Measurements from ENCODE around the gene ZNF385A.
A peak's percentile ranks its signal among the peaks of the same experiment; 100 is the strongest.

ZNF385A gene

DNA sequence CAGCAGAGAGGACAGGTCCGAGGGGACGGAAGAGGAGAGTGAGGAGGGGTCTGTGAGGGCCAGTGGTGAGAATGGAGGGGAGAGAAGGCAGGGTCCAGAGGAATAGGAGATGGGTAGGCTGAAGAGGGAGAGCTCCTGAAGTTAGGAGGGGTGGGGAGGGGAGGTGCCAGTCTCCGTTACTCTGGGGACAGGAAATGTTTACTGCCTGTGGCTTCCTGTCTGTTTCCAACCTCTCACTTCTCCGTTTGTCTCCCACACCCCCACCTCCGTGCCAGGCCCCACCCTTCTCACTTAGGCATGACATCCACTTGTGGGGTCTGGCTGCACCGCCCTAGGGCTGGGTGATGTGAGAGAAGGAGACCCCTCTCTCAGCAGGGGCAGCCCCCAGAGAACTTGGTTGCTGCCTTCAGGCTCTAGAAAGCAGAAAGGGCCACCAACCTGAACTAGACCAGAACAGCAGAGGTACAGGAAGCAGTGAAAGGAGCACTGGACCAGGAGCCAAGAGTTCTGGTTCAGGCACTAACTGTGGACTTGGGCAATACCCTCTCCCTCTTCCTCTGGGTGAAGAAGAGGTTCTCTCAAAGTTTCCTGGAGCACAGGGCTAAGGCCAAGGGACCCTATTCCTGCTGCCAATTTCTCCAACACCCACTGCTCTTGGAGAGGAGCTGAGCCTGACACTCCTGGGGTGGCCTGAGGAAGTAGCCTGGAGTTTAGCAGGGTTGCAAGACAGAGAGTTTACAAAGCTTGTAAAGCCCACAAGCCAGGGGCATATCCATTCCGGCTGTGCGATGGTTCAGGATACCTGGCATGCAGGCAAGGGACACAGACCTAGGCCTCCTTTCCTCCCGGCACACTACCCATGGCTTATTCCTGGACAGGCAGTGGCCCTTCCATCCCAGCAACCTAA lies 29.0 kb upstream of the ZNF385A start:
- DNase-seq (ENCODE audit: low read depth): peak; percentile 65
- no peak overlapping the region for H3K4me3 ChIP-seq (ENCODE audit: low read depth, low read length)
- TF ChIP-seq, protein P1, sequence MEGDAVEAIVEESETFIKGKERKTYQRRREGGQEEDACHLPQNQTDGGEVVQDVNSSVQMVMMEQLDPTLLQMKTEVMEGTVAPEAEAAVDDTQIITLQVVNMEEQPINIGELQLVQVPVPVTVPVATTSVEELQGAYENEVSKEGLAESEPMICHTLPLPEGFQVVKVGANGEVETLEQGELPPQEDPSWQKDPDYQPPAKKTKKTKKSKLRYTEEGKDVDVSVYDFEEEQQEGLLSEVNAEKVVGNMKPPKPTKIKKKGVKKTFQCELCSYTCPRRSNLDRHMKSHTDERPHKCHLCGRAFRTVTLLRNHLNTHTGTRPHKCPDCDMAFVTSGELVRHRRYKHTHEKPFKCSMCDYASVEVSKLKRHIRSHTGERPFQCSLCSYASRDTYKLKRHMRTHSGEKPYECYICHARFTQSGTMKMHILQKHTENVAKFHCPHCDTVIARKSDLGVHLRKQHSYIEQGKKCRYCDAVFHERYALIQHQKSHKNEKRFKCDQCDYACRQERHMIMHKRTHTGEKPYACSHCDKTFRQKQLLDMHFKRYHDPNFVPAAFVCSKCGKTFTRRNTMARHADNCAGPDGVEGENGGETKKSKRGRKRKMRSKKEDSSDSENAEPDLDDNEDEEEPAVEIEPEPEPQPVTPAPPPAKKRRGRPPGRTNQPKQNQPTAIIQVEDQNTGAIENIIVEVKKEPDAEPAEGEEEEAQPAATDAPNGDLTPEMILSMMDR (conservative IDR thresholded peaks at IDR 0.05; ENCODE audit: low read depth, low read length): no peak

DNA sequence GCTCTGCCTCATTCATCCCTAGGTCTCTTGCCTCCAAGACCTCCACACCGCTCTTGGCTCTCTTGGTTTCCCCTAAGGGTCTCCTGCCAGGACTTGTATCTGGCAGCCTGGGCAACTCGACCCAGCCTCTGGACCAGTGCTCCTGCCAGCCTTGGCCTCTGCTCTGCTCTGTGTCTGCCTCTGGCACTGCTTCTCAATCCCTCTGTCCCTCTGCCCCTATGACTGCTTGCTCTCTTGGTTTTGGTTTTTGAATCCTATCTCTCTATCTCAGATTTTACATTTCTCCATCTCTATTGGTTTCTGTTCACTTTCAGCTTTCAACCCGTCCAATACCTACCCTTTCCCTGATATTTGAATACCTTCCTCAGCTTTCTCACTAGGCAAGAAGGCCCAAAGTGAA lies 28.3 kb upstream of the ZNF385A start:
- DNase-seq (ENCODE audit: low read depth): no peak
- H3K4me3 ChIP-seq (ENCODE audit: low read depth, low read length): no peak overlapping the region
- TF ChIP-seq, protein P1 (conservative IDR thresholded peaks at IDR 0.05; ENCODE audit: low read depth, low read length): no peak

GRCh38 chr12:54412348-54412747 lies 27.8 kb upstream of the ZNF385A start:
- TF ChIP-seq, protein P1 (conservative IDR thresholded peaks at IDR 0.05; ENCODE audit: low read depth, low read length): no peak
- DNase-seq (ENCODE audit: low read depth): no peak
- no peak overlapping the region for H3K4me3 ChIP-seq (ENCODE audit: low read depth, low read length)

- TF ChIP-seq, protein P1 (conservative IDR thresholded peaks at IDR 0.05; ENCODE audit: low read depth, low read length): no peak
- peak; percentile 80 for DNase-seq (ENCODE audit: low read depth)
- no peak overlapping the region for H3K4me3 ChIP-seq (ENCODE audit: low read depth, low read length)
These were observed 27.1 kb upstream of the ZNF385A start for GRCh38 chr12:54411391-54412241.

GRCh38 chr12:54409267-54409666 lies 24.7 kb upstream of the ZNF385A start:
- no peak for DNase-seq (ENCODE audit: low read depth)
- TF ChIP-seq, protein P1 (conservative IDR thresholded peaks at IDR 0.05; ENCODE audit: low read depth, low read length): no peak
- no peak overlapping the region for H3K4me3 ChIP-seq (ENCODE audit: low read depth, low read length)

- TF ChIP-seq, protein P1 (conservative IDR thresholded peaks at IDR 0.05; ENCODE audit: low read depth, low read length): no peak
- no peak for DNase-seq (ENCODE audit: low read depth)
- no peak overlapping the region for H3K4me3 ChIP-seq (ENCODE audit: low read depth, low read length)
These were observed 22.8 kb upstream of the ZNF385A start for GRCh38 chr12:54407183-54407905.

Measured in choroid plexus epithelial cell (primary cell).